SK-N-MC (cell line): ENCODE data around the gene CACNB4.
"Not testable (repeated sequence)": the region's sequence is repeated elsewhere in the genome, so short reads cannot be mapped to it uniquely, and the experiment has no call there.

ENCODE experiments used
- DNase-seq: peaks from one replicate; pipeline ENCODE4 v3.0.0-alpha.2; 2011; ENCODE audit warnings: low read depth, low spot score
- H3K27ac ChIP-seq: fragments of 200-600 bp; sonication (generic); 2 replicates; pipeline ENCODE4 v1.5.1; 2016; ENCODE audit warnings: mixed run types
- H3K36me3 ChIP-seq: fragments of 200-600 bp; sonication (generic); 2 replicates; pipeline ENCODE4 v1.6.1; 2017; ENCODE audit warnings: antibody characterized with exemption, low read length, mixed read lengths; ENCODE audit not compliant: insufficient read depth
- H3K4me3 ChIP-seq: fragments of 200-600 bp; sonication (generic); 2 replicates; pipeline ENCODE4 v1.5.1; 2016
- H3K9ac ChIP-seq: fragments of 200-600 bp; sonication (generic); 2 replicates; pipeline ENCODE4 v1.8.0; 2017; ENCODE audit warnings: mixed run types, mixed read lengths; ENCODE audit not compliant: insufficient read length
- H3K9me3 ChIP-seq: fragments of 200-600 bp; sonication (generic); 2 replicates; pipeline ENCODE4 v1.6.1; 2017; ENCODE audit warnings: low read depth, mild to moderate bottlenecking, antibody characterized with exemption, low read length, moderate library complexity, mixed read lengths
- EZH2 ChIP-seq: fragments of 200-600 bp; sonication (generic); IDR thresholded peaks from one replicate; pipeline ENCODE4 v1.6.1; 2017; ENCODE audit warnings: antibody characterized with exemption
- FOXP2 ChIP-seq: optimal IDR thresholded peaks from 2 replicates; pipeline ENCODE3; 2011; ENCODE audit warnings: mild to moderate bottlenecking, moderate library complexity; ENCODE audit not compliant: insufficient read depth; ENCODE audit errors: extremely low read length, control extremely low read depth
- POLR2AphosphoS5 ChIP-seq: IDR thresholded peaks from 2 replicates; pipeline ENCODE4 v1.6.1; 2012; ENCODE audit warnings: mild to moderate bottlenecking, low read depth, low read length, borderline replicate concordance

The CACNB4 gene

DNA sequence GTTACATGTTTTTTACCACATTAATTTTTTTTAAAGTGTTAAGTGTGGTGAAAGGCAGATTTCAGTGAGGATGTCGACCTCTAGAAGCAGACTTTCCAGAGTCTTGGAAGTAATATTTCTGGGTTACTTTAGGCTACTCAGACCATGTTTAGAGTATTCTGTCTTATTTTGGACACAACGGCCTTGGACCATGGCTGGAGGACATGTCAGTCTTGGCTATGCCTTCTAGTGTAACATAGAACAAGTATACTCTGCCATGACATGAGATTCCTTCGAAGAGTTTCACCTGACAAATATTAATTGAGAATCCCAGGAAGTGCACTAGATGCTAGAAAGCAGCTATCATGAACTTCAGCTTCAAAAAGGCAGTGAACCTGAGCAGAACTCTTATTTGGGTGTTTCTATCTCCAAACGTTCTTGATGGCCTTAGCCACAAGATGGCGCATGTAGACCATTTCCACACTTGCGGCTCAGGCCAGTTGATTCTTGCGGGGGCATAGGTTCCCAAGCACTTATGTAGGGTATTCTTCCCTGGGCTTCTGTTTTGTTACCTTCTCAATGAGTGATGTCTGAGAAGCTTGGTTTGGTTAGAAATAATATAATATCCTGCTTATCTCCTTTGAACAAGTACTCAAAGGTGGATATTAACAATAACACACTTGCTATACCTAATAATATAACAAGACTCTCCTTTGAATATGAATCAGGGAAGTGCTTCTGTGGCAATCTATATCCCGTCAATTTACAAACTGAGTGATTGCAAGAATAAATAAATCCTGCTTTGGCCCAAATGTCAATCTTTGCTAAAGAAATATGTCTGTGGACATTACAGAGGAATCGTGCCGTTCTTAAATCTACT lies 62.0 kb downstream of the CACNB4 start:
- Histone ChIP-seq H3K36me3 (no peaks in the 10 kb centered on the region), H3K27ac (no peak overlapping the region), H3K4me3 (no peak overlapping the region), H3K9ac (no peak overlapping the region), H3K9me3 (no peaks in the 10 kb centered on the region)
- DNase-seq = peak; percentile 39
- TF ChIP-seq POLR2AphosphoS5 (no peak), FOXP2 (no peak), EZH2 (no peak)

DNA sequence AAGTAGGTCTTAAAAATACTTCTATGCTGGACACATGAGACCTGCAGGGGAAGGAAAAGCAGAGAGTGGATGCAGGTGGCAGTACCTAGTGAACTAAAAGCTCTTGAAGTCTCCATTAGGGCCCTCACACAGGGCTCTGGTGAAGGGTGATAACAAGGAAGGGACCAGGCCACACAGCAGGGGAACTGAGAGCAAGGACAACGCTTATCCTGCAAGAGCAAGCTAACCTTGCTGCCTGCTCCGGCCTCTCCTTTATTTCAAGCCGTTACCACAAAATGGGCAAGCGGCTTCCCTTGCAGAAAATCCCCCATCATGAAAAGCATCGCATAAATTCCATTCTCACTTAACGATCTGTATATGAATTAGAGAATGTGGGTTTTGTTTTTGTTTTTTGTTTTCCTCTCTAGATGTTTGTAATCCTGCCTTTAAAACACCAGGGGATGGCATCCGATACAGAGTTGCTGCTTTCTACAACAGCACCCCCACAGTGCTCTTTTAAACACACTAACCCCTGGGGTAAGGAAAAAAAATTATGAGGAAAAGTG lies 64.5 kb downstream of the CACNB4 start:
- no peak overlapping the region for H3K4me3 ChIP-seq
- H3K9me3 ChIP-seq = no peaks in the 10 kb centered on the region

DNA sequence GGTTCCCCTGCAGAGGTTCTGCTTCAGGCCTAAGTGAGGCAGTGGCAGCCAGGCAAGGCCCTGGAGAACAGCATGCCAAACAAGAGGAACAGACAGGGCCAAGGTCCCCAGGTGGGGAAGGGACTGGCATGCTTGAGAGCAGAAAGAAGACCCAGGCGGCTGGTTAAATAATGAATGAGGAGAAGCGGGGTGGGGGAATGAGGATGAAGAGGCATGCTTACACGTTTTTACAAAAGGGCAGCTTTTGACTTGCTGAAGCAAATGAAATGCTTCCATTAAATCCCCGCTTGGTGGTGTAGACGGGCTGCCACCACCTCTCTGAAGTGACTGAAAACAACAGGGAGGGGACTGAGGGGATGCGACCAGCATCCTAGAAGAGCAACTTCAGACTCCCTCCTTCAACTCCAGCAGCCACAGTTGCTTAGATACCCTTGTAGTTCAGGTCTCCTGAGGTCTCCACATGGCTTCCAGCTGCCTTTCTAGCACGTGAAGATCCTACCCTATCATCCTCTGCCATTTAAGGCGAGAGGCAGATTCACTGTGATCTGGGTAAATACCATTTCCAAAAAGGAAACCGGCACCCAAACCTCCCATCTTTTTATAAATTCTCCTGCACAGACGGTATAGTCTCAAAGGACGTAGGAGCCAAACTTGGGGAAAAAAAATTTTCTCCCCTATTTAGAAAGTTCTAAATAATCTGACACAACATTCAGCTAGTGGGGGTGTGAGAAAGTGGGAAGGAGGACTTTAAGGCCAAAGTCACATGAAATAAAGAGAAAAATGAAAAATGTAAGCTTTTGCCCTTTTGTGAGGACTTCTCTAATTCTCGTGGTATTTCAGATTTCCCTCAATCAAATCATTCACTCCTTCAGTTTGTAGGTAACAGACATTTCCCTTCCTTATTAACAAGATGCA lies 65.6 kb downstream of the CACNB4 start:
- no peak overlapping the region for H3K9ac ChIP-seq
- no peaks in the 10 kb centered on the region for H3K36me3 ChIP-seq
- H3K27ac ChIP-seq = no peak overlapping the region
- H3K4me3 ChIP-seq = no peak overlapping the region
- no peaks in the 10 kb centered on the region for H3K9me3 ChIP-seq
- DNase-seq = no peak
- TF ChIP-seq FOXP2 (no peak), POLR2AphosphoS5 (no peak), EZH2 (no peak)

More for the DNA sequence above, 64.5 kb downstream of the CACNB4 start:
- TF ChIP-seq EZH2 (no peak), POLR2AphosphoS5 (no peak), FOXP2 (no peak)
- no peak overlapping the region for H3K9ac ChIP-seq
- H3K27ac ChIP-seq = no peak overlapping the region
- DNase-seq = no peak
- no peaks in the 10 kb centered on the region for H3K36me3 ChIP-seq

DNA sequence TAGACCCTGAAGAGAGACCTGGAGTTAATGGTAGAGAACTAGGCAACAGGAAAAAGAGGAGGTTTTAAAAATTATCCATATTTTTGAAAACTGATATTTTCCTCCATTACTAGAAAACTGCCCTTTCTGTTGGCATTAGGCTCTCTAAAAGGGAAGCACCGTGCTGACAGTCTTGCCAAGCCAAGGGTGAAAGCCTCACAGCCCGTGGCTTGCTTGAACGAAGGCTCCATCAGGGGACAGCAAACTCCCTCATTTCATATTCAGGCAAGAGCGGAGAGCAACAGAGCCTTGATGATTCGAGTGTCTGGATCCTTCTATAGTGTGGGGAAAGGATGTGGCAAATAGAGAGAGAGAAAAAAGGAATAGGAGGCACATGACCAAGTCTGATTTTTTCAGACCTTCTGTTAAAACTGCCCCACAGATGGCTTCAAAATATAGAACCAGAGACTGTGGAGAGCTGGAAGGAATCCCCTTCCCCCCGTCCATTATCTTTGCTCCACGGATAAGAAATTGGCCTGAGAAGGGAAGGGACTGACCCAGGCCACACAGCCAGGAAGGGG lies 67.0 kb downstream of the CACNB4 start:
- no peaks in the 10 kb centered on the region for H3K9me3 ChIP-seq
- H3K36me3 ChIP-seq = no peaks in the 10 kb centered on the region
- H3K4me3 ChIP-seq = no peak overlapping the region
- no peak for DNase-seq
- H3K27ac ChIP-seq = no peak overlapping the region
- no peak overlapping the region for H3K9ac ChIP-seq
- TF ChIP-seq EZH2 (no peak), FOXP2 (no peak), POLR2AphosphoS5 (no peak)

DNA sequence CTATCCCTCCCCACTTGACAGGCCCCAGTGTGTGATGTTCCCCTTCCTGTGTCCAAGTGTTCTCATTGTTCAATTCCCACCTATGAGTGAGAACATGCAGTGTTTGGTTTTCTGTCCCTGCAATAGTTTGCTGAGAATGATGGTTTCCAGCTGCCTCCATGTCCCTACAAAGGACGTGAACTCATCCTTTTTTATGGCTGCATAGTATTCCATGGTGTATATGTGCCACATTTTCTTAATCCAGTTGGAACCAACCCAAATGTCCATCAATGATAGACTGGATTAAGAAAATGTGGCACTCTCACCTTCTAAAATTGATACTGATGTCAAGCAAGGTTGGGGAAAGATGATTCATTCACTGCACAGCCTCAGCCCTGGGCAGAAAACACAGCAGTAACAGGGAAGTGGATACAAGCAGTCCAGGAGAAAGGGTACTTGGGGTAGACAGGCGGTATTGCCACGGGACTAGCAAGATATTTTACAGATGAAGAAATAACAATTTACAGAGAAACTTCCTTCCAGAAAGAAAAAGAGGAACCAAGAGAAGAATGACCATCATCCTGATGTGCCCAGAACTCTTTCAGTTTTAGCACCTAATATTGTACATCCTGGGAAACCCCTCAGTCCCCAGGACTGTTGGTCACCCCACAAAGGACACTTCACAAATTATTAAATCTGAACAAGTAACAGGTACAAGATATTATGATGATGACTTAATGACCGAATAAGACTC lies 68.1 kb downstream of the CACNB4 start:
- H3K36me3 ChIP-seq, H3K27ac ChIP-seq, H3K9me3 ChIP-seq, H3K9ac ChIP-seq, DNase-seq, H3K4me3 ChIP-seq: not testable (repeated sequence)

DNA sequence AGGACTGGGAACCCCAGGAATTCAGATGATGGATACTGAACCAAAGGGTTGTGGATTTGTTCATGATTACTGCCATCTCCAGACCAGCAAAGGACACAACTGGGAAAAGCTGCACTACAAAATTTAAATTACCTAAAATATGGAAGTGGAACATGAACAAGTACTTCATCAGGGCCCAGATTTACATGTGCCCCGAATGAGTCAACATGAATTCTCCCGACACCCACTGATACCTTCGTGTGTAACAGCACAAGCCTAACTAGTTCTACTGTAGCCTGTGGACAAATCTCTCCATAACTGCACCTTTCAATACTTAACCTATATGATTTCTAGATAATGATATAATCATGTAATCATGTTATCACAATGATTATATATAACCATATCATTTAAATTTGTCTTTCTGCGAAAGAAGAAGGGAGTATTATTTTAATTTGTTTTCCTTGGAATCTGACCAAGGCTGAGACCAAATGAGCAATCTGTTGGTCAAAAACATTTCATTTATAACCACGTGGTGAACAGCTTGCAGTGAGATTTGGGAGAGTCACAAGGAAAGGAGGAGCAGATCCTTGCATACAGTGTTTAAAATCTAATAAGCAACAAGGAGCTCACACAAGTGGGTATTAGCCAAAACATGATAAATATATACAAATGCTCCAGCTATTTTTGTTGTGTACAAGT lies 70.5 kb downstream of the CACNB4 start:
- DNase-seq = no peak
- Histone ChIP-seq H3K9me3 (no peaks in the 10 kb centered on the region), H3K9ac (no peak overlapping the region), H3K4me3 (no peak overlapping the region), H3K36me3 (no peaks in the 10 kb centered on the region), H3K27ac (no peak overlapping the region)
- TF ChIP-seq EZH2 (no peak), POLR2AphosphoS5 (no peak), FOXP2 (no peak)

DNA sequence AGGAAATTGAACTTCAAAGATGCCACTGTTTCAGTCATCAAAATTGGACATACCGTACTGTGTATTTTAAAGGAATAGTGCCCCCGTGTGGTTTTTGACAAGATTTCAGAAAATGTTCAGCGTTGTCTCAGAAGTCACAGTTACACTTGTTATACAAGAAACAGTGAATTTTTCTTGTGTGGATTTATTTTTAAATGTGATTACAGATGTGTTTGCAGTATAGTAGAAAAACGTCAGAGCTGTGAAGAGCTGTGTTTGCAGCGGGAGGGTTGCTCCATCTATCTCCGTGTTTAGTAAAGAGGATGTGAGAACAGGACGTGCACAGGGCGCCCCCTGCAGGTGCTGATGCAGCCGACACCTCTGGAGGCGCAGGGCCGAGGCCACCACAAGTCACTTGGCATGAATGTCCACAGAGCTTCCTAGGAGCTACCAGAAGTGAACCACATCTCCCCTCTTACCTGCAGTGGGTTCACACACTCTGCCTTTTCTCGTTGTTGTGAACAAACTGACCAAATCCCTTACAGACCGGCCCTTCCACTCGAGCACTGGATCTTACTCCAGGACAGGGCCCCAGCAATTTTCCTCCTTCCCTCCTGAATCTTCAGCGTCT lies 73.1 kb downstream of the CACNB4 start:
- DNase-seq = peak; percentile 66
- Histone ChIP-seq H3K36me3 (no peaks in the 10 kb centered on the region), H3K9me3 (no peaks in the 10 kb centered on the region), H3K27ac (no peak overlapping the region), H3K9ac (no peak overlapping the region), H3K4me3 (peak overlapping the region; percentile 75)
- TF ChIP-seq EZH2 (no peak), FOXP2 (no peak), POLR2AphosphoS5 (no peak)
